Measurements from ENCODE around the gene CYCS.

- no peak for TF ChIP-seq CTCF (IDR thresholded peaks at IDR 0.05)
- TF ChIP-seq POLR2A (IDR thresholded peaks at IDR 0.05), result no peak
Measured at GRCh38 chr7:25171071-25171470, 46.0 kb upstream of the CYCS start.
